H1 (cell line): ENCODE measurements around the gene RBP7. TPM values are rescaled to one million over a fixed set of nuclear protein-coding genes. Genes with fewer than 3 reads are reported as not detected.

Experiments used
- CTCF ChIA-PET: fragments of 300-600 bp; sonication (Branson Sonifier 250); formaldehyde crosslinking; loops from one replicate; lab custom pipeline; 2021; ENCODE audit not compliant: partially characterized antibody; lab: Charles Lee
- POLR2A ChIA-PET: fragments of 300-600 bp; sonication (Branson Sonifier 250); formaldehyde crosslinking; loops from one replicate; lab custom pipeline; 2021; ENCODE audit warnings: inconsistent platforms; ENCODE audit not compliant: partially characterized antibody; lab: Charles Lee
- DNase-seq, 2 experiments: peaks; one replicate each; pipeline versions ENCODE4 v3.0.0 to v3.0.0-alpha.2; 2010 to 2022; ENCODE audit warnings: low spot score in 2 of 2, low read depth in 1 of 2, mixed read lengths in 1 of 2
- FAIRE-seq: peaks from 2 replicates; lab custom pipeline; 2011; peaks lifted over from hg19 to GRCh38; lab: Jason Lieb, UNC
- H2AFZ ChIP-seq: 2 replicates; pipeline ENCODE4 v1.8.1; 2012; ENCODE audit warnings: low read length, inconsistent platforms
- H2AK5ac ChIP-seq: 2 replicates; pipeline ENCODE4 v1.6.1; 2013; ENCODE audit warnings: low read depth, low read length
- H2BK120ac ChIP-seq: replicated peaks from 2 replicates; pipeline ENCODE3; 2013; ENCODE audit warnings: low read depth, low read length, inconsistent platforms
- H2BK12ac ChIP-seq: 2 replicates; pipeline ENCODE4 v1.6.1; 2013; ENCODE audit warnings: low read depth, low read length
- H2BK15ac ChIP-seq: 2 replicates; pipeline ENCODE4 v1.6.1; 2013; ENCODE audit warnings: low read length
- H2BK20ac ChIP-seq: 2 replicates; pipeline ENCODE4 v1.6.1; 2013; ENCODE audit warnings: low read length
- H2BK5ac ChIP-seq: 2 replicates; pipeline ENCODE4 v1.6.1; 2013; ENCODE audit warnings: low read depth, low read length
- H3K14ac ChIP-seq: 2 replicates; pipeline ENCODE4 v1.6.1; 2013; ENCODE audit warnings: inconsistent platforms; ENCODE audit not compliant: insufficient read length
- H3K18ac ChIP-seq: 2 replicates; pipeline ENCODE4 v1.6.1; 2013; ENCODE audit warnings: low read length; ENCODE audit errors: extremely low read depth
- H3K23ac ChIP-seq: 2 replicates; pipeline ENCODE4 v1.6.1; 2013; ENCODE audit warnings: inconsistent platforms; ENCODE audit not compliant: insufficient read length
- H3K23me2 ChIP-seq: 2 replicates; pipeline ENCODE4 v1.6.1; 2013; ENCODE audit warnings: low read depth, low read length
- H3K27ac ChIP-seq: 2 replicates; pipeline ENCODE4 v1.6.1; 2011; ENCODE audit warnings: low read depth, low read length, inconsistent platforms
- H3K27me3 ChIP-seq, 4 experiments: replicated peaks in 1 of 4; 1 replicate in 1 of 4; 2 replicates in 3 of 4; pipeline versions ENCODE4 v1.6.1 to v1.8.1; 2011 to 2013; ENCODE audit warnings: low read length in 3 of 4, mild to moderate bottlenecking in 3 of 4, inconsistent platforms in 2 of 4, mixed read lengths in 2 of 4, moderate library complexity in 1 of 4; ENCODE audit not compliant: control insufficient read depth in 3 of 4, insufficient read depth in 3 of 4; ENCODE audit errors: extremely low read depth in 1 of 4
- H3K36me3 ChIP-seq, 4 experiments: 2 replicates each; pipeline versions ENCODE4 v1.6.1 to v1.8.1; 2011 to 2013; ENCODE audit warnings: mild to moderate bottlenecking in 4 of 4, low read length in 3 of 4, moderate library complexity in 2 of 4, control low read depth in 1 of 4, inconsistent platforms in 1 of 4; ENCODE audit not compliant: insufficient read depth in 4 of 4, control insufficient read depth in 2 of 4
- H3K4ac ChIP-seq: replicated peaks from 2 replicates; pipeline ENCODE3; 2013; ENCODE audit warnings: low read length, low read depth, mixed read lengths, inconsistent platforms; ENCODE audit not compliant: insufficient read length
- H3K4me1 ChIP-seq, 4 experiments: replicated peaks in 1 of 4; 1 replicate in 1 of 4; 2 replicates in 3 of 4; pipeline versions ENCODE4 v1.6.1 to v1.8.1; 2011 to 2013; ENCODE audit warnings: low read length in 3 of 4, inconsistent platforms in 2 of 4, mixed read lengths in 1 of 4; ENCODE audit not compliant: insufficient read depth in 4 of 4, control insufficient read depth in 3 of 4
- H3K4me2 ChIP-seq, 2 experiments: 2 replicates each; pipeline versions ENCODE4 v1.6.1 to v1.8.1; 2011 to 2013; ENCODE audit warnings: low read depth in 2 of 2, low read length in 2 of 2, control low read depth in 1 of 2, inconsistent platforms in 1 of 2, mild to moderate bottlenecking in 1 of 2; ENCODE audit not compliant: insufficient read depth in 1 of 2
- H3K4me3 ChIP-seq, 4 experiments: fragments of 200-600, 300-600 bp in 1 of 4; sonication (generic), shearing (Covaris generic), sonication (Bioruptor Twin) in 1 of 4; 2 replicates each; pipeline versions ENCODE4 v1.5.1 to v1.8.1; 2011 to 2016; ENCODE audit warnings: low read length in 4 of 4, low read depth in 3 of 4, control low read depth in 2 of 4, inconsistent platforms in 2 of 4, mild to moderate bottlenecking in 2 of 4, mixed read lengths in 1 of 4, moderate library complexity in 1 of 4; ENCODE audit not compliant: insufficient read depth in 2 of 4; ENCODE audit errors: extremely low read depth in 1 of 4
- H3K56ac ChIP-seq: replicated peaks from 2 replicates; pipeline ENCODE3; 2013; ENCODE audit warnings: low read depth, mild to moderate bottlenecking, mixed read lengths, low read length, inconsistent platforms; ENCODE audit not compliant: insufficient read length
- H3K79me1 ChIP-seq: 2 replicates; pipeline ENCODE4 v1.6.1; 2013; ENCODE audit warnings: low read depth, low read length, control low read depth
- H3K79me2 ChIP-seq, 2 experiments: 2 replicates each; pipeline versions ENCODE4 v1.6.1 to v1.8.1; 2012 to 2013; ENCODE audit warnings: low read length in 2 of 2, mild to moderate bottlenecking in 2 of 2, inconsistent platforms in 1 of 2; ENCODE audit not compliant: insufficient read depth in 2 of 2, control insufficient read depth in 1 of 2
- H3K9ac ChIP-seq, 4 experiments: replicated peaks in 1 of 4; 1 replicate in 1 of 4; 2 replicates in 3 of 4; pipeline versions ENCODE4 v1.6.1 to v1.8.1; 2011 to 2013; ENCODE audit warnings: low read depth in 3 of 4, low read length in 3 of 4, control low read depth in 2 of 4, mild to moderate bottlenecking in 2 of 4, moderate library complexity in 2 of 4, inconsistent platforms in 1 of 4; ENCODE audit errors: extremely low read depth in 1 of 4
- H3K9me3 ChIP-seq, 2 experiments: 2 replicates each; pipeline versions ENCODE4 v1.6.1 to v1.8.1; 2012 to 2013; ENCODE audit warnings: mild to moderate bottlenecking in 2 of 2, moderate library complexity in 2 of 2, control low read depth in 1 of 2, inconsistent platforms in 1 of 2, low read depth in 1 of 2, low read length in 1 of 2, mixed read lengths in 1 of 2; ENCODE audit not compliant: insufficient read depth in 2 of 2
- H4K20me1 ChIP-seq, 2 experiments: replicated peaks in 1 of 2; 2 replicates each; pipeline versions ENCODE3 to v1.8.1; 2011 to 2013; ENCODE audit warnings: inconsistent platforms in 2 of 2, low read length in 2 of 2, mild to moderate bottlenecking in 1 of 2; ENCODE audit not compliant: insufficient read depth in 2 of 2, control insufficient read depth in 1 of 2
- H4K5ac ChIP-seq: 2 replicates; pipeline ENCODE4 v1.6.1; 2013; ENCODE audit warnings: low read length, low read depth, mixed read lengths, inconsistent platforms; ENCODE audit not compliant: insufficient read length
- H4K8ac ChIP-seq: 2 replicates; pipeline ENCODE4 v1.8.0; 2013; ENCODE audit warnings: mild to moderate bottlenecking, moderate library complexity, low read length, inconsistent platforms; ENCODE audit not compliant: insufficient read depth; ENCODE audit errors: extremely low read depth
- H4K91ac ChIP-seq: replicated peaks from 2 replicates; pipeline ENCODE3; 2013; ENCODE audit warnings: low read length, mixed read lengths, inconsistent platforms; ENCODE audit not compliant: insufficient read length
- BCL11A ChIP-seq, 2 experiments: IDR thresholded peaks; one replicate each; pipeline ENCODE4 v1.6.1; 2011; ENCODE audit warnings: low read depth in 2 of 2, low read length in 2 of 2, mild to moderate bottlenecking in 2 of 2
- CHD1 ChIP-seq: IDR thresholded peaks from 2 replicates; pipeline ENCODE4 v1.6.1; 2012; ENCODE audit warnings: low read depth, low read length, improper control_type of control experiment
- CHD2 ChIP-seq: IDR thresholded peaks from 2 replicates; pipeline ENCODE4 v1.6.1; 2012; ENCODE audit warnings: low read length, improper control_type of control experiment
- EGR1 ChIP-seq: IDR thresholded peaks from 2 replicates; pipeline ENCODE4 v1.6.1; 2011; ENCODE audit warnings: low read depth, low read length, borderline replicate concordance
- EP300 ChIP-seq, 2 experiments: IDR thresholded peaks; 1 replicate in 1 of 2; 2 replicates in 1 of 2; pipeline ENCODE4 v1.6.1; 2011 to 2012; ENCODE audit warnings: low read depth in 2 of 2, low read length in 2 of 2, mild to moderate bottlenecking in 2 of 2, borderline replicate concordance in 1 of 2, inconsistent platforms in 1 of 2, moderate library complexity in 1 of 2
- JUND ChIP-seq: IDR thresholded peaks from 2 replicates; pipeline ENCODE4 v1.6.1; 2011; ENCODE audit warnings: mild to moderate bottlenecking, improper control_type of control experiment, low read length
- KDM5A ChIP-seq: fragments of 200-600 bp; IDR thresholded peaks from 2 replicates; pipeline ENCODE4 v1.7.1; 2012; ENCODE audit warnings: mild to moderate bottlenecking, low read length, inconsistent platforms, mixed read lengths
- MAFK ChIP-seq: IDR thresholded peaks from 2 replicates; pipeline ENCODE4 v1.6.1; 2012; ENCODE audit warnings: low read depth, mild to moderate bottlenecking, improper control_type of control experiment, low read length
- WGBS, 2 experiments: shearing (Covaris generic) in 1 of 2; methylation state at CpG; one replicate each; pipeline versions ENCODE4 v1.1.6 to v1.1.7; 2013 to 2015; ENCODE audit warnings: low lambda C conversion rate in 2 of 2, mixed read lengths in 2 of 2, inconsistent platforms in 1 of 2, low coverage in 1 of 2, missing lambda C conversion rate in 1 of 2; ENCODE audit not compliant: insufficient replicate concordance in 2 of 2, insufficient coverage in 1 of 2, insufficient read length in 1 of 2; ENCODE audit errors: extremely low coverage in 1 of 2, missing lambda C conversion rate in 1 of 2; 5-methylcytosine and 5-hydroxymethylcytosine counted together
- polyA plus RNA-seq, 7 experiments: library from polyadenylated mRNA; depleted of rRNA in 3 of 7; stranded (reverse) in 5 of 7; unstranded in 2 of 7; fragments of >200 nt in 5 of 7; fragments of 200-250 nt in 2 of 7; gene quantifications; 1 replicate in 5 of 7; 2 replicates in 1 of 7; 4 replicates in 1 of 7; pipeline versions ENCODE4 v1.2.1 to v1.2.3, GENCODE V29; 2011 to 2013; ENCODE audit warnings: missing spikeins in 2 of 7, mixed read lengths in 2 of 7
- total RNA-seq: library from RNA; stranded (reverse); fragmentation: NEBNext Ultra II Directional; extraction: Animal tissue kit (Norgen Biotek cat#: 25700); gene quantifications from 2 replicates; pipeline ENCODE4 v1.2.1, GENCODE V29; 2021
- TF ChIP-seq, protein P1 (sequence below): IDR thresholded peaks from 2 replicates; pipeline ENCODE4 v1.6.1; 2012; ENCODE audit warnings: low read length, inconsistent platforms
- TF ChIP-seq, protein P2 (sequence below): IDR thresholded peaks from 2 replicates; pipeline ENCODE4 v1.6.1; 2012; ENCODE audit warnings: inconsistent platforms

Gene RBP7
- total and polyA plus RNA-seq, 2 of the 8 experiments (the other 6 are each of a cell fraction or from before 2014, with no cell fraction given), result 5.7 to 7.2 TPM

DNA sequence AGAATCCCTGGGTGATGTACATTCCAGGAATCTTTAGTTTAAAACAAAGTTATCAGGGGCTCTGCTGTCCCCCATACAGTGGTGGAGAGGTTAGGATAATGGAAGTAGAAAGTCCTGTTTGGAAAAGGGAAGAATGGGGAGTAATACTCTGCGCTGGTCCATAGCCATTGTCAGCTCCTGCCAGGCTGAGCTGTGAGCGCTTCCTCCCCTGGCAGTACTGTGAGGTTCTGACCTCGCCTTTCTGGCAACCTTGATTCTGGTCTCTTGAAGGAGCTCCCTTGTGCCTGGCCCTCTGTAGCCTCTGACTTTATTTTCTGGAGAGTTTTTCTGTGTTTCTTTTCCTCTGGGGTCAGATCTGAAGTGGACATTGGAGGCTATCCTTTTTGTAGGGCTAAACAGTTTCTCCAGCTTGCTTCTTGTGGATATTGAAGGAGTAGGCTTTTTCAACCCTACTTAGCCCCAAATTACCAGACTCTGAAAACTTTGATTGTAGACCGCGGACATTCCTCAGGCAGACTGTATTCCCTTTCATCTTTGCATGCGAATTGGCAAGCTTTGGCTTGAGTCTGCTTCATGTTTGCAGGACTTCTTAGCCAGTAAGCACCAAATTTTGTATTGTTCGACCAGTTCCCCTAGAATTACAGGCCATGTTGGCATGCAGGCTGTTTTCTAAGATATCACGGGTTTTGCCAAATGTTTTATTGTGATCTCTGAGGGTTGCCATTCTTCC, 49.5 kb downstream of the RBP7 start:
- H3K56ac ChIP-seq, result no peak overlapping the region
- no peak overlapping the region for H2BK12ac ChIP-seq
- H3K79me2 ChIP-seq, result peaks cover 5 to 94% of the 10 kb centered on the region in 2 experiments
- no peak overlapping the region for H3K27ac ChIP-seq
- H3K9ac ChIP-seq, result no peak overlapping the region
- peaks cover 24% of the 10 kb centered on the region for H3K79me1 ChIP-seq
- H2AK5ac ChIP-seq, result no peak overlapping the region
- no peaks in the 10 kb centered on the region for H3K27me3 ChIP-seq
- FAIRE-seq, result no peak
- H3K14ac ChIP-seq, result no peak overlapping the region
- no peak overlapping the region for H2BK15ac ChIP-seq
- H3K4me2 ChIP-seq, result peak overlapping the region in 1 of 2 experiments; percentile 6; a peak in 1 of 4 replicates
- no peak overlapping the region for H3K4ac ChIP-seq
- H4K8ac ChIP-seq, result no peak overlapping the region
- no peak overlapping the region for H4K5ac ChIP-seq
- no peak overlapping the region for H2AFZ ChIP-seq
- no peaks in the 10 kb centered on the region for H3K9me3 ChIP-seq
- CTCF ChIA-PET, result interaction anchor here (0.6 to 4.0 kb wide), 9 partner anchors 9 to 179 kb away, joined by 3 to 16 read pairs (median 3); partner anchors contain the start of gene UBE4B
- H3K23me2 ChIP-seq, result no peaks in the 10 kb centered on the region
- peaks cover 2 to 7% of the 10 kb centered on the region in 2 experiments for H4K20me1 ChIP-seq
- H3K4me1 ChIP-seq, result peaks cover 2 to 10% (median 8%) of the 10 kb centered on the region in 4 experiments; a peak in 3 of 7 replicates
- H3K18ac ChIP-seq, result no peak overlapping the region
- no peak overlapping the region for H2BK120ac ChIP-seq
- DNase-seq, result no peak
- POLR2A ChIA-PET, result interaction anchor here (1.9 kb wide), 1 partner anchor 14 kb away, joined by 6 read pairs; the partner anchor contains the start of gene UBE4B
- 88% methylated on average over 8 of the region's 8 CpGs; no CpG with 5 or more reads in 1 of the 2 experiments for WGBS, 2 experiments
- H3K36me3 ChIP-seq, result no peaks in the 10 kb centered on the region; a peak in 2 of 8 replicates
- H3K4me3 ChIP-seq, result no peak overlapping the region
- H2BK20ac ChIP-seq, result no peak overlapping the region
- no peak overlapping the region for H4K91ac ChIP-seq
- H2BK5ac ChIP-seq, result no peak overlapping the region
- no peak overlapping the region for H3K23ac ChIP-seq
- no peak for TF ChIP-seq EGR1
- TF ChIP-seq MAFK, result no peak
- TF ChIP-seq EP300 (IDR thresholded peaks at IDR 0.05; ENCODE audit: borderline replicate concordance in 1 of 2, low read depth in 2 of 2, low read length in 2 of 2), result no peak
- TF ChIP-seq, protein P1, sequence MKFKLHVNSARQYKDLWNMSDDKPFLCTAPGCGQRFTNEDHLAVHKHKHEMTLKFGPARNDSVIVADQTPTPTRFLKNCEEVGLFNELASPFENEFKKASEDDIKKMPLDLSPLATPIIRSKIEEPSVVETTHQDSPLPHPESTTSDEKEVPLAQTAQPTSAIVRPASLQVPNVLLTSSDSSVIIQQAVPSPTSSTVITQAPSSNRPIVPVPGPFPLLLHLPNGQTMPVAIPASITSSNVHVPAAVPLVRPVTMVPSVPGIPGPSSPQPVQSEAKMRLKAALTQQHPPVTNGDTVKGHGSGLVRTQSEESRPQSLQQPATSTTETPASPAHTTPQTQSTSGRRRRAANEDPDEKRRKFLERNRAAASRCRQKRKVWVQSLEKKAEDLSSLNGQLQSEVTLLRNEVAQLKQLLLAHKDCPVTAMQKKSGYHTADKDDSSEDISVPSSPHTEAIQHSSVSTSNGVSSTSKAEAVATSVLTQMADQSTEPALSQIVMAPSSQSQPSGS, result no peak
- TF ChIP-seq BCL11A (IDR thresholded peaks at IDR 0.05; ENCODE audit: low read depth in 2 of 2, low read length in 2 of 2), result no peak
- TF ChIP-seq, protein P2, sequence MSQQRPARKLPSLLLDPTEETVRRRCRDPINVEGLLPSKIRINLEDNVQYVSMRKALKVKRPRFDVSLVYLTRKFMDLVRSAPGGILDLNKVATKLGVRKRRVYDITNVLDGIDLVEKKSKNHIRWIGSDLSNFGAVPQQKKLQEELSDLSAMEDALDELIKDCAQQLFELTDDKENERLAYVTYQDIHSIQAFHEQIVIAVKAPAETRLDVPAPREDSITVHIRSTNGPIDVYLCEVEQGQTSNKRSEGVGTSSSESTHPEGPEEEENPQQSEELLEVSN, result no peak
- TF ChIP-seq CHD1, result no peak
- TF ChIP-seq JUND, result no peak
- no peak for TF ChIP-seq CHD2
- TF ChIP-seq KDM5A, result no peak
